ENCODE results near the gene PPARD. TPM values are rescaled to one million over a fixed set of nuclear protein-coding genes. Genes with fewer than 3 reads are reported as not detected.
"Not testable (repeated sequence)": the region's sequence is repeated elsewhere in the genome, so short reads cannot be mapped to it uniquely, and the experiment has no call there.

PPARD gene
- total RNA-seq, 6 experiments from 2014 or later, result 5.2 to 18.8 (median 5.9) TPM

DNA sequence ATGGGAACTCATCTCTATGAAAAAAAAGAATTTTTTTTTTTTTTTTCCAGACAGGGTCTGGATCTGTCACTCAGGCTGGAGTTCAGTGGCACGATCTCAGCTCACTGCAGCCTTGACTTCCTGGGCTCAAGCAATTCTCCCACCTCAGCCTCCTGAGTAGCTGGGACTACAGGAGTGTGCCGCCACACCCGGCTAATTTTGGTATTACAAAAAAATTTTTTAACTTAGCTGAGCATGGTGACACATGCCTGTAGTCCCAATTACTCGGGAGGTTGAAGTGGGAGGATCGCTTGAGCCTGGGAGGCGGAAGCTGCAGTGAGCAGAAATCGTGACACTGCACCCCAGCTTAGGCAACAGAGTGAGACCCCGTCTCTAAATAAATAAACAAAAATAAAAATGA lies 37.2 kb upstream of the PPARD start:
- Histone ChIP-seq H3K27ac (no peak overlapping the region), H3K27me3 (no peaks in the 10 kb centered on the region), H3K4me3 (no peak overlapping the region), H3K4me1 (no peaks in the 10 kb centered on the region), H3K9me3 (no peaks in the 10 kb centered on the region), H3K36me3 (no peaks in the 10 kb centered on the region)
- DNase-seq (peak in 1 of 3 donors; percentile 14), ATAC-seq (no peak)
- intact Hi-C loops (cut with DNase I), result no loop called here
- WGBS (ENCODE audit: insufficient coverage, low coverage, low lambda C conversion rate, missing lambda C conversion rate), result 85% methylated on average over 7 of the region's 8 CpGs
- TF ChIP-seq, protein P1, sequence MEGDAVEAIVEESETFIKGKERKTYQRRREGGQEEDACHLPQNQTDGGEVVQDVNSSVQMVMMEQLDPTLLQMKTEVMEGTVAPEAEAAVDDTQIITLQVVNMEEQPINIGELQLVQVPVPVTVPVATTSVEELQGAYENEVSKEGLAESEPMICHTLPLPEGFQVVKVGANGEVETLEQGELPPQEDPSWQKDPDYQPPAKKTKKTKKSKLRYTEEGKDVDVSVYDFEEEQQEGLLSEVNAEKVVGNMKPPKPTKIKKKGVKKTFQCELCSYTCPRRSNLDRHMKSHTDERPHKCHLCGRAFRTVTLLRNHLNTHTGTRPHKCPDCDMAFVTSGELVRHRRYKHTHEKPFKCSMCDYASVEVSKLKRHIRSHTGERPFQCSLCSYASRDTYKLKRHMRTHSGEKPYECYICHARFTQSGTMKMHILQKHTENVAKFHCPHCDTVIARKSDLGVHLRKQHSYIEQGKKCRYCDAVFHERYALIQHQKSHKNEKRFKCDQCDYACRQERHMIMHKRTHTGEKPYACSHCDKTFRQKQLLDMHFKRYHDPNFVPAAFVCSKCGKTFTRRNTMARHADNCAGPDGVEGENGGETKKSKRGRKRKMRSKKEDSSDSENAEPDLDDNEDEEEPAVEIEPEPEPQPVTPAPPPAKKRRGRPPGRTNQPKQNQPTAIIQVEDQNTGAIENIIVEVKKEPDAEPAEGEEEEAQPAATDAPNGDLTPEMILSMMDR (IDR thresholded peaks at IDR 0.05), result no peak
- TF ChIP-seq POLR2A (IDR thresholded peaks at IDR 0.05), result no peak

DNA sequence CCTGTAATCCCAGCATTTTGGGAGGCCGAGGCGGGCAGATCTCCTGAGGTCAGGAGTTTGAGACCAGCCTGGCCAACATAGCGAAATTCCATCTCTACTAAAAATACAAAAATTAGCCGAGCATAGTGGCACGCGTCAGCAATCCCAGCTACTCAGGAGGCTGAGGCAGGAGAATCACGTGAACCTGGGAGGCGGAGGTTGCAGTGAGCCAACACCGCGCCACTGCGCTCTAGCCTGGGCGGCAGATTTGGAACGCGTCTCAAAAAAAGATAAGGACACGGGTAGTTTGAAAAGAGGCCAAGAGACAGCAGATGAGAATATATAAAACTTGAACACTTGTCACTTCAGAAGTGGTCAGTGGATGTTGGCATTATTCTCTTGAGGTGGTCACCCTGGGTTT lies 35.2 kb upstream of the PPARD start:
- intact Hi-C loops (cut with DNase I), result not testable (repeated sequence)
- WGBS (ENCODE audit: insufficient coverage, low coverage, low lambda C conversion rate, missing lambda C conversion rate), result 83% methylated on average over 15 of the region's 15 CpGs

DNA sequence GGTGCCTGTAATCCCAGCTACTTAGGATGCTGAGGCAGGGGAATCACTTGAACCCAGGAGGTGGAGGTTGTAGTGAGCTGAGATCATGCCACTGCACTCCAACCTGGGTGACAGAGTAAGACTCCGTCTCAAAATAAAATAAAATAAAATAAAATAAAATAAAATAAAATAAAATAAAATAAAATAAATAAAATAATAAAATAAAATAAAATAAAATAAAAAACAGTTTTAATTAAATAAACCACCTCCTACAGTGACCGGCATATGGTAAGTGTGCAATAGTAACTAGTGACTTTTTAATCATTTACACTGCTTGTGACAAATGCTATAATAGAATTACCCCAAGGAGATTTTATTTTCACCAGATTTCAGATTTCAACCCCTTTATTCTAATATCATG lies 33.8 kb upstream of the PPARD start:
- H3K36me3 ChIP-seq; ATAC-seq; H3K4me1 ChIP-seq; H3K27me3 ChIP-seq; DNase-seq; H3K27ac ChIP-seq; intact Hi-C loops (cut with DNase I); H3K9me3 ChIP-seq; H3K4me3 ChIP-seq: not testable (repeated sequence)
- 97% methylated on average over 2 of the region's 2 CpGs for WGBS (ENCODE audit: insufficient coverage, low coverage, low lambda C conversion rate, missing lambda C conversion rate)

More for the DNA sequence above, 35.2 kb upstream of the PPARD start:
- not testable (repeated sequence) for H3K36me3 ChIP-seq, H3K9me3 ChIP-seq, H3K4me3 ChIP-seq, H3K27ac ChIP-seq, ATAC-seq, H3K27me3 ChIP-seq, H3K4me1 ChIP-seq
- DNase-seq, result peak in 1 of 3 donors; percentile 27

DNA sequence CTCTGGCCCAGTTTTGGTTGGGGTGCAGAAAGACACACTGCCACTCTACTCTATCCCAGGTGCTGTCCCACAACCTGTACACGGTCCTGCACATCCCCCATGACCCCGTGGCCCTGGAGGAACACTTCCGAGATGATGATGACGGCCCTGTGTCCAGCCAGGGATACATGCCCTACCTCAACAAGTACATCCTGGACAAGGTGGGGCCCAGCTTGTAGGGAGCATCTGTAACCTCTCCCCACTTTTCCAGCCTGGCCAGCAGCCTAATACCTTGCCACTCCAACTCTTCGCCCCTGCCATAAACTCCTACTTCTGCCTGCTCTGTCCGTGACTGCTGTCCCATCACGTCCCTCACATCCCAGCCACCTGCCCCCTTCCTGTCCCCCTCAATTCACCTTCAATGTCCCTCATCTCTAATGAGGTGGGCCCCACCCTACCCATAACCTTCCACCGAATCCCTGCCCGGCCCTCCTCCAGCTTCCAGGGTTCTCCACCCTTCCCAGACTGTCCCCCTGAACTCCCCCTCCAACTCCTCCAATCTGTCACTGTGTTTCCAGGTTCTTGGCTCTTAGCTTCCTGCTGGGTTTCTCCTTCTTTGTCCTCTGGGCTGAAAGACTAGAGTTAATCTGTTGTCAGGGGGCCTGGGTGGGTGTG lies 32.6 kb upstream of the PPARD start:
- DNase-seq (no peak), ATAC-seq (peak in 1 of 4 donors; percentile 27)
- H3K27ac ChIP-seq, result no peak overlapping the region
- TF ChIP-seq POLR2A (IDR thresholded peaks at IDR 0.05), result no peak
- TF ChIP-seq, protein P1 (IDR thresholded peaks at IDR 0.05), result no peak
- H3K27me3 ChIP-seq, result no peaks in the 10 kb centered on the region
- WGBS (ENCODE audit: insufficient coverage, low coverage, low lambda C conversion rate, missing lambda C conversion rate), result 75% methylated on average over 5 of the region's 9 CpGs
- H3K9me3 ChIP-seq, result no peaks in the 10 kb centered on the region
- no peak overlapping the region for H3K4me3 ChIP-seq
- no peaks in the 10 kb centered on the region for H3K36me3 ChIP-seq
- H3K4me1 ChIP-seq, result no peaks in the 10 kb centered on the region
- intact Hi-C loops (cut with DNase I), result no loop called here

DNA sequence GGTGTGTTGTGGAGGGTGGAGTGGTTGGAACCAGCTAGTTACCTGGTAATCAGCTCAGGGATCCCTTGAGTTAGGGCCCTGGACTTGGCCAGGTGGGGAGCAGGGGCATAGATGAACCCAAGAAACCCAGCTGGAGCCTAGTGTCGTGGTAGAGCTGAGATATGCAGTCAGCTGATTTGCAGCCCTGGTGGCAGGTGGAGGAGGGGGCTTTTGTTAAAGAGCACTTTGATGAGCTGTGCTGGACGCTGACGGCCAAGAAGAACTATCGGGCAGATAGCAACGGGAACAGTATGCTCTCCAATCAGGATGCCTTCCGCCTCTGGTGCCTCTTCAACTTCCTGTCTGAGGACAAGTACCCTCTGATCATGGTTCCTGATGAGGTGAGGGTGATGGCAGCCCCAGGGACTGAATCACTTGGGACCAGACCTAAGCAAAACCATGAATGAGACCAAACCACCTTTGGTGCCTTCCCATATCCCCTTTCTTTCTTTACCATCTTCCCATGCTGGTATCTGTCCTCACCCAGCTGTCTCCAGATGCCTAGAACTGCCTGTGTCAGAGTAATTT lies 32.0 kb upstream of the PPARD start:
- Histone ChIP-seq H3K4me1 (no peaks in the 10 kb centered on the region), H3K27me3 (no peaks in the 10 kb centered on the region), H3K27ac (no peak overlapping the region), H3K9me3 (no peaks in the 10 kb centered on the region), H3K4me3 (no peak overlapping the region), H3K36me3 (no peaks in the 10 kb centered on the region)
- no peak for TF ChIP-seq POLR2A (IDR thresholded peaks at IDR 0.05)
- TF ChIP-seq, protein P1 (IDR thresholded peaks at IDR 0.05), result no peak
- intact Hi-C loops (cut with DNase I), result no loop called here
- DNase-seq, result no peak
- WGBS (ENCODE audit: insufficient coverage, low coverage, low lambda C conversion rate, missing lambda C conversion rate), result 100% methylated on average over 1 of the region's 6 CpGs
- ATAC-seq, result peak; percentile 14 to 32 (median 18)
